Stomach (tissue), 4 donors: Measurements from ENCODE around the gene BCAS2.

Experiments used
- CTCF ChIP-seq, 7 experiments: fragments of 450-650 bp in 4 of 7; fragments of 200-600 bp in 3 of 7; sonication (generic) in 3 of 7; IDR thresholded peaks; one replicate each; pipeline ENCODE4 v1.5.1; 2016 to 2019; ENCODE audit warnings: antibody characterized with exemption in 7 of 7, control low read depth in 2 of 7, mild to moderate bottlenecking in 1 of 7
- POLR2A ChIP-seq, 4 donors: fragments of 450-650 bp; IDR thresholded peaks; one replicate each; pipeline ENCODE4 v1.6.1; 2016; ENCODE audit warnings: antibody characterized with exemption in 4 of 4, control low read depth in 2 of 4, mild to moderate bottlenecking in 1 of 4, moderate library complexity in 1 of 4

GRCh38 chr1:114554577-114554976, 26.8 kb downstream of the BCAS2 start:
- TF ChIP-seq CTCF (IDR thresholded peaks at IDR 0.05) (no peak), POLR2A (IDR thresholded peaks at IDR 0.05) (no peak)
